Measurements from ENCODE around the gene SLC1A4.
"Not testable (repeated sequence)": the region's sequence is repeated elsewhere in the genome, so short reads cannot be mapped to it uniquely, and the experiment has no call there.

Gene SLC1A4

GRCh38 chr2:64966017-64966416, 23.2 kb upstream of the SLC1A4 start:
- DNase-seq, result no peak

- DNase-seq, result no peak
Observed at GRCh38 chr2:64966839-64967238, 22.4 kb upstream of the SLC1A4 start.

- DNase-seq, result no peak
Observed at GRCh38 chr2:64967601-64968000, 21.6 kb upstream of the SLC1A4 start.

GRCh38 chr2:64969086-64969485, 20.1 kb upstream of the SLC1A4 start:
- not testable (repeated sequence) for DNase-seq

GRCh38 chr2:64970495-64970894, 18.7 kb upstream of the SLC1A4 start:
- DNase-seq, result no peak

- DNase-seq, result no peak
Observed at GRCh38 chr2:64972426-64972825, 16.8 kb upstream of the SLC1A4 start.

GRCh38 chr2:64972876-64973275, 16.3 kb upstream of the SLC1A4 start:
- no peak for DNase-seq

- no peak for DNase-seq
Observed at GRCh38 chr2:64975232-64975821, 13.9 kb upstream of the SLC1A4 start.

- no peak for DNase-seq
Observed at GRCh38 chr2:64976276-64976675, 12.9 kb upstream of the SLC1A4 start.

GRCh38 chr2:64978514-64979268, 10.5 kb upstream of the SLC1A4 start:
- no peak for DNase-seq

- no peak for DNase-seq
Observed at GRCh38 chr2:64979744-64980143, 9.5 kb upstream of the SLC1A4 start.

- DNase-seq, result no peak
Observed at GRCh38 chr2:64980183-64980582, 9.0 kb upstream of the SLC1A4 start.

GRCh38 chr2:64982311-64982857, 6.8 kb upstream of the SLC1A4 start:
- DNase-seq, result no peak

- DNase-seq, result no peak
Observed at GRCh38 chr2:64982932-64983331, 6.3 kb upstream of the SLC1A4 start.

GRCh38 chr2:64985447-64985846, 3.8 kb upstream of the SLC1A4 start:
- DNase-seq, result no peak

GRCh38 chr2:64987001-64987955, 1.9 kb upstream of the SLC1A4 start:
- DNase-seq, result no peak

- DNase-seq, result no peak
Observed at GRCh38 chr2:64987956-64988419, 1.2 kb upstream of the SLC1A4 start.

GRCh38 chr2:64988420-64989125, 626 bp upstream of the SLC1A4 start:
- DNase-seq, result peak; percentile 65

- DNase-seq, result peak; percentile 7
Observed at GRCh38 chr2:64989982-64990614, 899 bp downstream of the SLC1A4 start.

GRCh38 chr2:64990876-64991275, 1.7 kb downstream of the SLC1A4 start:
- DNase-seq, result no peak

GRCh38 chr2:64992218-64992617, 3.0 kb downstream of the SLC1A4 start:
- DNase-seq, result no peak

GRCh38 chr2:64992990-64993389, 3.8 kb downstream of the SLC1A4 start:
- DNase-seq, result no peak
